NCI-H774 (cell line): Measurements from ENCODE around the gene SHLD3.
A peak's percentile ranks its signal among the peaks of the same experiment; 100 is the strongest.
"Not testable (repeated sequence)": the region's sequence is repeated elsewhere in the genome, so short reads cannot be mapped to it uniquely, and the experiment has no call there.

Source experiments
- DNase-seq: peaks from one replicate; lab custom pipeline; 2025; lab: John Stamatoyannopoulos, UW

Gene SHLD3

GRCh38 chr5:65624571-65625555 is at the start of gene SHLD3, which contains the start of gene TRAPPC13:
Gene SHLD3 (plus strand): TSS chr5:65625027. CDS start chr5:65629588, 4,561 bp downstream.
Gene TRAPPC13 (plus strand): TSS chr5:65625027. CDS start chr5:65625061, 34 bp downstream.
- peak; percentile 89 for DNase-seq

GRCh38 chr5:65577141-65577540 is 47.7 kb upstream of the SHLD3 start:
- DNase-seq: no peak

GRCh38 chr5:65588694-65589093 is 36.1 kb upstream of the SHLD3 start:
- DNase-seq: no peak

GRCh38 chr5:65601761-65602160 is 23.1 kb upstream of the SHLD3 start:
- DNase-seq: not testable (repeated sequence)

GRCh38 chr5:65611524-65611923 is 13.3 kb upstream of the SHLD3 start:
- DNase-seq: peak; percentile 51

- no peak for DNase-seq
Measured at GRCh38 chr5:65612298-65612907, 12.4 kb upstream of the SHLD3 start.

- no peak for DNase-seq
Measured at GRCh38 chr5:65620021-65620420, 4.8 kb upstream of the SHLD3 start.

GRCh38 chr5:65621961-65622360 is 2.9 kb upstream of the SHLD3 start:
- not testable (repeated sequence) for DNase-seq

- no peak for DNase-seq
Measured at GRCh38 chr5:65623482-65623881, 1.3 kb upstream of the SHLD3 start.

- DNase-seq: peak; percentile 90
Measured at GRCh38 chr5:65624025-65624570, 729 bp upstream of the SHLD3 start, which contains the start of gene TRIM23. Gene TRIM23 (minus strand): TSS chr5:65624333. CDS start chr5:65624274, 59 bp downstream.

- no peak for DNase-seq
Measured at GRCh38 chr5:65625743-65626142, 916 bp downstream of the SHLD3 start.

- no peak for DNase-seq
Measured at GRCh38 chr5:65630981-65631380, 6.2 kb downstream of the SHLD3 start.

- no peak for DNase-seq
Measured at GRCh38 chr5:65640240-65640639, 15.4 kb downstream of the SHLD3 start.

GRCh38 chr5:65646938-65647337 is 22.1 kb downstream of the SHLD3 start:
- no peak for DNase-seq

GRCh38 chr5:65647941-65648340 is 23.1 kb downstream of the SHLD3 start:
- no peak for DNase-seq

GRCh38 chr5:65651144-65651543 is 26.3 kb downstream of the SHLD3 start:
- no peak for DNase-seq

GRCh38 chr5:65654713-65655112 is 29.9 kb downstream of the SHLD3 start:
- DNase-seq: no peak

GRCh38 chr5:65663804-65664521 is 39.1 kb downstream of the SHLD3 start:
- no peak for DNase-seq

- DNase-seq: no peak
Measured at GRCh38 chr5:65668696-65669095, 43.9 kb downstream of the SHLD3 start.

GRCh38 chr5:65672796-65673195 is 48.0 kb downstream of the SHLD3 start:
- no peak for DNase-seq

GRCh38 chr5:65674749-65675148 is 49.9 kb downstream of the SHLD3 start:
- no peak for DNase-seq

- DNase-seq: not testable (repeated sequence)
Measured at GRCh38 chr5:65676056-65676455, 51.2 kb downstream of the SHLD3 start.
